Measurements from ENCODE around the gene RNF125.

Gene RNF125

GRCh38 chr18:32091724-32092421 lies 73.2 kb downstream of the RNF125 start, which contains the start of gene RNF138 (continued):
- no peak for TF ChIP-seq TSHZ1 (tag by site-specific recombination; IDR thresholded peaks at IDR 0.05; ENCODE audit: borderline replicate concordance)
- TF ChIP-seq ZNF571 (tag by site-specific recombination; IDR thresholded peaks at IDR 0.05), result no peak
- TF ChIP-seq ZNF518A (tag by site-specific recombination; conservative IDR thresholded peaks at IDR 0.05; ENCODE audit: low read depth), result no peak
- TF ChIP-seq ZSCAN5A (tag by site-specific recombination; IDR thresholded peaks at IDR 0.05), result no peak
- TF ChIP-seq ZNF488 (tag by site-specific recombination; IDR thresholded peaks at IDR 0.05), result no peak
- TF ChIP-seq ZNF404 (tag by site-specific recombination; IDR thresholded peaks at IDR 0.05), result no peak
- peak; percentile 50; the same call in 1 of the 2 replicates for TF ChIP-seq INSM2 (tag by site-specific recombination; IDR thresholded peaks at IDR 0.05)
- no peak for TF ChIP-seq PRDM4 (tag by site-specific recombination; IDR thresholded peaks at IDR 0.05)
- TF ChIP-seq HOXC10 (CRISPR knock-in tag; IDR thresholded peaks at IDR 0.05), result no peak
- peak; percentile 79; the same call in 1 of the 2 replicates for TF ChIP-seq ZBTB21 (tag by site-specific recombination; IDR thresholded peaks at IDR 0.05)
- no peak for TF ChIP-seq RBAK (tag by site-specific recombination; IDR thresholded peaks at IDR 0.05)
- no peak for TF ChIP-seq ZBTB1 (tag by site-specific recombination; IDR thresholded peaks at IDR 0.05)
- no peak for TF ChIP-seq ZNF26 (tag by site-specific recombination; IDR thresholded peaks at IDR 0.05)
- TF ChIP-seq PRDM2 (tag by site-specific recombination; IDR thresholded peaks at IDR 0.05; ENCODE audit: borderline replicate concordance), result no peak
- peak; percentile 43; the same call in 1 of the 2 replicates for TF ChIP-seq ZNF2 (tag by site-specific recombination; IDR thresholded peaks at IDR 0.05)

Data from HEK293 (cell line).